NCI-H1105 treated with DMSO at 0.1 percent for 48 hours (cell line): Measurements from ENCODE around the gene OSBPL1A.
"Not testable (repeated sequence)": the region's sequence is repeated elsewhere in the genome, so short reads cannot be mapped to it uniquely, and the experiment has no call there.

ENCODE experiments used
- DNase-seq: peaks from one replicate; lab custom pipeline; 2025; lab: John Stamatoyannopoulos, UW

OSBPL1A gene

GRCh38 chr18:24185805-24186204 is 211.8 kb downstream of the OSBPL1A start:
- DNase-seq = no peak

GRCh38 chr18:24181806-24182205 is 215.8 kb downstream of the OSBPL1A start:
- DNase-seq = no peak

- DNase-seq = no peak
Observed at GRCh38 chr18:24180048-24180447, 217.6 kb downstream of the OSBPL1A start.

GRCh38 chr18:24177499-24178133 is 220.0 kb downstream of the OSBPL1A start:
- DNase-seq = no peak

GRCh38 chr18:24176727-24177416 is 220.8 kb downstream of the OSBPL1A start:
- peak; percentile 33 for DNase-seq

GRCh38 chr18:24173997-24174396 is 223.6 kb downstream of the OSBPL1A start:
- DNase-seq = no peak

GRCh38 chr18:24170360-24170759 is 227.3 kb downstream of the OSBPL1A start:
- no peak for DNase-seq

- DNase-seq = no peak
Observed at GRCh38 chr18:24168496-24168895, 229.1 kb downstream of the OSBPL1A start.

GRCh38 chr18:24161304-24161703 is 236.3 kb downstream of the OSBPL1A start:
- DNase-seq = no peak

GRCh38 chr18:24160086-24160485 is 237.5 kb downstream of the OSBPL1A start:
- DNase-seq = peak; percentile 26

- DNase-seq = no peak
Observed at GRCh38 chr18:24157855-24158254, 239.8 kb downstream of the OSBPL1A start.

GRCh38 chr18:24153397-24153796 is 244.2 kb downstream of the OSBPL1A start:
- DNase-seq = no peak

GRCh38 chr18:24149591-24149990 is 248.0 kb downstream of the OSBPL1A start:
- DNase-seq = not testable (repeated sequence)

GRCh38 chr18:24142376-24142775 is 255.2 kb downstream of the OSBPL1A start:
- DNase-seq = no peak

GRCh38 chr18:24140697-24141096 is 256.9 kb downstream of the OSBPL1A start:
- DNase-seq = no peak

GRCh38 chr18:24138789-24139616 is 258.6 kb downstream of the OSBPL1A start, which contains the start of gene CABYR:
Gene CABYR, plus strand, starts transcription at chr18:24139062. Its CDS starts 4,053 bp downstream, at chr18:24143115.
- peak; percentile 86 for DNase-seq

- no peak for DNase-seq
Observed at GRCh38 chr18:24138409-24138788, 259.2 kb downstream of the OSBPL1A start.

GRCh38 chr18:24136967-24137373 is 260.7 kb downstream of the OSBPL1A start:
- DNase-seq = no peak

GRCh38 chr18:24130494-24130893 is 267.1 kb downstream of the OSBPL1A start:
- no peak for DNase-seq

- no peak for DNase-seq
Observed at GRCh38 chr18:24128700-24129099, 268.9 kb downstream of the OSBPL1A start.

- no peak for DNase-seq
Observed at GRCh38 chr18:24127735-24128134, 269.9 kb downstream of the OSBPL1A start.

- DNase-seq = no peak
Observed at GRCh38 chr18:24126155-24126961, 271.3 kb downstream of the OSBPL1A start.
